ENCODE data around the gene ATL3.
"Not testable (repeated sequence)": the region's sequence is repeated elsewhere in the genome, so short reads cannot be mapped to it uniquely, and the experiment has no call there.

ATL3 gene

DNA sequence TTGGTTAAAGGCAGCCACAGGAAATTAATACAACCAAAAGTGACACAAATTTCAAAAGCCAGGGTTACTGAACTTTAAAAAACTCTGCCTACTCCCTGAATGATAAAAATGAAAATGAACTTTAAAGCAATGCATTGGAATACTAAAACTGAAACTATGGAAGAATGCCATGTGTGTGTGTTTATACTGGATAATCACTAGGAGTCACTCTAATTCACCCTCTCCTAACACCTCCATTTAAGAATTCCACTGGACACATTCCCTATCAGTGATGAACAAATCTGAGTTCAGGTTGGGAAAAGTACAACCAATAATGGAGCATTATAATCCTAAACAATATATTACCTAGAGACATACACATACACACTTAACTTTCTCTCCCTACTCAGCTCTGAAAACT, 29.4 kb downstream of the ATL3 start:
- H3K9me3 ChIP-seq (ENCODE audit: insufficient read depth, low read length): no peaks in the 10 kb centered on the region
- no peak overlapping the region for H3K27ac ChIP-seq (ENCODE audit: low read length)

DNA sequence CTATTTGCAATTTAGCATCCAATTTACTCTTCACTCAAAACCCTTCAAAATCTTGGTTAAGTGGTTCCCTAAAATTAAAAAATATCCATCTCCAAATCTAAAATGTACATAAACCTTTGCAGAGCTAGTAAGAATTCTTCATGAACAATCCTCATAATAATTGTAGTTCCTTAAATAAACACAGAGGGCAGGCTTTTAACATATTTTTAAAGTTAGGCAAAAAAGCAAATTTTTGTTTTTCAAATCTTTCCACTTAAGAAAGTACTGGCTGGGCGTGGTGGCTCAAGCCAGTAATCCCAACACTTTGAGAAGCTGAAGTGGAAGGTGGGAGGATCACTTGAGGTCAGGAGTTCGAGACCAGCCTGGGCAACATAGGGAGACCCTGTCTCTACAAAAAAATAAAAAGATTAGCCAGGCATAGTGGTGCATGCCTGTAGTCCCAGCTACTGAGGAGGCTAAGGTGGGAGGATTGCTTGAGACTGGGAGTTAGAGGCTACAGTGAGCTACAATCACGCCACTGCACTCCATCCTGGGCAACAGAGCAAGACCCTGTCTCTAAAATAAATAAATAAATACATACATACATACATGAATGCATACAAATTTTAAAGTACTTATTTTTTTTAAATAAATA, 31.9 kb downstream of the ATL3 start:
- peaks cover 8% of the 10 kb centered on the region for H3K4me1 ChIP-seq (ENCODE audit: low read length)
- no peak overlapping the region for H3K9ac ChIP-seq (ENCODE audit: low read length)
- H4K20me1 ChIP-seq (ENCODE audit: insufficient read depth, low read length): no peaks in the 10 kb centered on the region
- H3K4me3 ChIP-seq (ENCODE audit: low read length): no peak overlapping the region
- no peak overlapping the region for H2AFZ ChIP-seq (ENCODE audit: low read depth, low read length)
- H3K79me2 ChIP-seq (ENCODE audit: low read length): no peaks in the 10 kb centered on the region
- no peaks in the 10 kb centered on the region for H3K36me3 ChIP-seq (replicated peaks; ENCODE audit: low read depth, low read length)
- no peaks in the 10 kb centered on the region for H3K9me3 ChIP-seq (ENCODE audit: insufficient read depth, low read length)
- TF ChIP-seq, protein P1, sequence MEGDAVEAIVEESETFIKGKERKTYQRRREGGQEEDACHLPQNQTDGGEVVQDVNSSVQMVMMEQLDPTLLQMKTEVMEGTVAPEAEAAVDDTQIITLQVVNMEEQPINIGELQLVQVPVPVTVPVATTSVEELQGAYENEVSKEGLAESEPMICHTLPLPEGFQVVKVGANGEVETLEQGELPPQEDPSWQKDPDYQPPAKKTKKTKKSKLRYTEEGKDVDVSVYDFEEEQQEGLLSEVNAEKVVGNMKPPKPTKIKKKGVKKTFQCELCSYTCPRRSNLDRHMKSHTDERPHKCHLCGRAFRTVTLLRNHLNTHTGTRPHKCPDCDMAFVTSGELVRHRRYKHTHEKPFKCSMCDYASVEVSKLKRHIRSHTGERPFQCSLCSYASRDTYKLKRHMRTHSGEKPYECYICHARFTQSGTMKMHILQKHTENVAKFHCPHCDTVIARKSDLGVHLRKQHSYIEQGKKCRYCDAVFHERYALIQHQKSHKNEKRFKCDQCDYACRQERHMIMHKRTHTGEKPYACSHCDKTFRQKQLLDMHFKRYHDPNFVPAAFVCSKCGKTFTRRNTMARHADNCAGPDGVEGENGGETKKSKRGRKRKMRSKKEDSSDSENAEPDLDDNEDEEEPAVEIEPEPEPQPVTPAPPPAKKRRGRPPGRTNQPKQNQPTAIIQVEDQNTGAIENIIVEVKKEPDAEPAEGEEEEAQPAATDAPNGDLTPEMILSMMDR (IDR thresholded peaks at IDR 0.05; ENCODE audit: low read depth, low read length): peak; percentile 59
- no peak for TF ChIP-seq EZH2phosphoT487 (IDR thresholded peaks at IDR 0.05; ENCODE audit: low read depth)
- H3K27ac ChIP-seq (ENCODE audit: low read length): no peak overlapping the region
- no peaks in the 10 kb centered on the region for H3K27me3 ChIP-seq (ENCODE audit: low read depth, low read length)
- no peak overlapping the region for H3K4me2 ChIP-seq (ENCODE audit: low read length)

More for the DNA sequence above, 29.4 kb downstream of the ATL3 start:
- H2AFZ ChIP-seq (ENCODE audit: low read depth, low read length): no peak overlapping the region
- H3K4me1 ChIP-seq (ENCODE audit: low read length): peaks cover under 1% of the 10 kb centered on the region
- no peaks in the 10 kb centered on the region for H3K79me2 ChIP-seq (ENCODE audit: low read length)
- no peak overlapping the region for H3K9ac ChIP-seq (ENCODE audit: low read length)
- no peaks in the 10 kb centered on the region for H4K20me1 ChIP-seq (ENCODE audit: insufficient read depth, low read length)
- no peak for TF ChIP-seq EZH2phosphoT487 (IDR thresholded peaks at IDR 0.05; ENCODE audit: low read depth)
- TF ChIP-seq, protein P1 (IDR thresholded peaks at IDR 0.05; ENCODE audit: low read depth, low read length): no peak
- no peaks in the 10 kb centered on the region for H3K36me3 ChIP-seq (replicated peaks; ENCODE audit: low read depth, low read length)
- no peak overlapping the region for H3K4me2 ChIP-seq (ENCODE audit: low read length)
- no peak overlapping the region for H3K4me3 ChIP-seq (ENCODE audit: low read length)
- H3K27me3 ChIP-seq (ENCODE audit: low read depth, low read length): no peaks in the 10 kb centered on the region

DNA sequence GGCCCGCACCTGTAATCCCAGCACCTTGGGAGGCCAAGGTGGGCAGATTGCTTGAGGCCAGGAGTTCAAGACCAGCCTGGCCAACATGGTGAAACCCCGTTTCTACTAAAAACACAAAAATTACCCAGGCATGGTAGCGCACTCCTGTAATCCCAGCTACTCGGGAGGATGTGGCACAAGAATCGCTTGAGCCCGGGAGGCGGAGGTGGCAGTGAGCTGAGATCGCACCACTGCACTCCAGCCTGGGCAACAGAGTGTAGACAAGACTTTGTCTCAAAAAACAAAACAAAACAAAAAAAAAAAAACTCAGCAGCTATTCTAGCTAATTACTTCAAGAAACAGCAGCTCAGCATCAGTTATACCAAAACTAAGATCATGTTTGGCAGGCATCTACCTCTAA, 32.7 kb downstream of the ATL3 start:
- H3K27ac ChIP-seq (ENCODE audit: low read length); H3K27me3 ChIP-seq (ENCODE audit: low read depth, low read length); H3K9ac ChIP-seq (ENCODE audit: low read length); H2AFZ ChIP-seq (ENCODE audit: low read depth, low read length); H3K79me2 ChIP-seq (ENCODE audit: low read length); H4K20me1 ChIP-seq (ENCODE audit: insufficient read depth, low read length); H3K4me1 ChIP-seq (ENCODE audit: low read length); H3K9me3 ChIP-seq (ENCODE audit: insufficient read depth, low read length); H3K4me3 ChIP-seq (ENCODE audit: low read length); H3K36me3 ChIP-seq (replicated peaks; ENCODE audit: low read depth, low read length); H3K4me2 ChIP-seq (ENCODE audit: low read length): not testable (repeated sequence)

DNA sequence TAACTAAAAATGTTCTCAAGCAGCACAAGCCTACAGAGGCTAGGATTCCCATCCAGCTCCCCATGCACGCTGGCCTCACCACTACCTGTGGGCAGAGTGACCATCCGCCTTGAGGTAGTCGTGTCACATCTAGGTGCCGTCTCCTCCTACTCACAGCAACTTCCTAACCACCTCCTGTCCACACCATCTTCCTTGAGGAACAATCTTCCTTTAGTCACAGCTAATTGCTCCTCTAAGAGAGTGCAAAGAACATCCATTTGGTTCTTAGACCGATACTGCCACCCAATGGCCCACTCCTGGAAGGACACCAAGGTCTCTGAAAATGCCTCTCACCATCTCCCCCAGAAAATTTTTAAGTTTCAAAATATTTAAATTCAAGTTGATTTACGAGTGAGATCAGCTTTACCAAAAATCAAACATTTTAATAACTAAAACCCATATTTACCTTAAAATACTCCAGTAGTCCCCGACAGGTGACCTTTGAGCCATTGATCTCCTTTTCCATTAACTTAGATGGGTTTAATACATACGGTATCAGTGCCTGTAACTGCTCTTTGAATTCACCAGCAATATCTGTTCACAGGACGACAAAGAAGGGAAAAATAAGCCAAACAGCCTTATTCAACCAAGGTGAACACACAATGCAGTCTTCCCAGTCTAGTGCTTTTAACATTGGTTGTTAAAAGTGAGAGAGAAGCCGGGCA, 35.3 kb downstream of the ATL3 start:
- TF ChIP-seq, protein P1 (IDR thresholded peaks at IDR 0.05; ENCODE audit: low read depth, low read length): peak; percentile 97
- no peak for TF ChIP-seq EZH2phosphoT487 (IDR thresholded peaks at IDR 0.05; ENCODE audit: low read depth)
- no peaks in the 10 kb centered on the region for H3K36me3 ChIP-seq (replicated peaks; ENCODE audit: low read depth, low read length)
- no peak overlapping the region for H3K27ac ChIP-seq (ENCODE audit: low read length)
- peak overlapping the region; percentile 11; the same call in 1 of the 2 replicates for H3K4me2 ChIP-seq (ENCODE audit: low read length)
- no peak overlapping the region for H3K4me3 ChIP-seq (ENCODE audit: low read length)
- peaks cover 29% of the 10 kb centered on the region for H3K4me1 ChIP-seq (ENCODE audit: low read length)
- no peaks in the 10 kb centered on the region for H3K79me2 ChIP-seq (ENCODE audit: low read length)
- no peaks in the 10 kb centered on the region for H4K20me1 ChIP-seq (ENCODE audit: insufficient read depth, low read length)
- H3K27me3 ChIP-seq (ENCODE audit: low read depth, low read length): peaks cover 6% of the 10 kb centered on the region; the same call in 1 of the 2 replicates
- peak overlapping the region; percentile 33; the same call in 1 of the 2 replicates for H2AFZ ChIP-seq (ENCODE audit: low read depth, low read length)
- no peak overlapping the region for H3K9ac ChIP-seq (ENCODE audit: low read length)
- H3K9me3 ChIP-seq (ENCODE audit: insufficient read depth, low read length): no peaks in the 10 kb centered on the region

Data from OCI-LY3 (cell line).